ENCODE data around the gene ARAP1.

ARAP1 gene

DNA sequence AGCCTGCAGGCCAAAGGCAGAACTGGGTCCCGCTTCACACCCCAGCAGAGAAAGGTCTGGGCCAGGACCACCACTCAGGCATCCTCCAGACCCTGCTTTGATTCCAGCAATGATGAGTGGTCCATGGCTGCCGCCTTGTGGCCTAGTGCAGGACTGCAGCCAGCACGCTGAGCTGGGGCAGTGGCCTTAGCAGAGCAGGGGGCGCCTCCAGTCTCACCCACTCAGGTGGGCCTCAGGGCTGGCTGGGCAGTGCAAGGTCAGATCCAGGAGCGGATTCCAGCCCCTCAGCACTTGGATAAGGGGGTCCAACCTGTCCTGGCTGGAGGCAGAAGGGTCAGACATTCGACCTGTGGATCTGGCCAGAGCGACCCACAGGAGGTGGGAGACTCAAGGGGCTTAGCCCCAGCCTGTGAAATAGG, 68.4 kb downstream of the ARAP1 start:
- TF ChIP-seq, protein P1, sequence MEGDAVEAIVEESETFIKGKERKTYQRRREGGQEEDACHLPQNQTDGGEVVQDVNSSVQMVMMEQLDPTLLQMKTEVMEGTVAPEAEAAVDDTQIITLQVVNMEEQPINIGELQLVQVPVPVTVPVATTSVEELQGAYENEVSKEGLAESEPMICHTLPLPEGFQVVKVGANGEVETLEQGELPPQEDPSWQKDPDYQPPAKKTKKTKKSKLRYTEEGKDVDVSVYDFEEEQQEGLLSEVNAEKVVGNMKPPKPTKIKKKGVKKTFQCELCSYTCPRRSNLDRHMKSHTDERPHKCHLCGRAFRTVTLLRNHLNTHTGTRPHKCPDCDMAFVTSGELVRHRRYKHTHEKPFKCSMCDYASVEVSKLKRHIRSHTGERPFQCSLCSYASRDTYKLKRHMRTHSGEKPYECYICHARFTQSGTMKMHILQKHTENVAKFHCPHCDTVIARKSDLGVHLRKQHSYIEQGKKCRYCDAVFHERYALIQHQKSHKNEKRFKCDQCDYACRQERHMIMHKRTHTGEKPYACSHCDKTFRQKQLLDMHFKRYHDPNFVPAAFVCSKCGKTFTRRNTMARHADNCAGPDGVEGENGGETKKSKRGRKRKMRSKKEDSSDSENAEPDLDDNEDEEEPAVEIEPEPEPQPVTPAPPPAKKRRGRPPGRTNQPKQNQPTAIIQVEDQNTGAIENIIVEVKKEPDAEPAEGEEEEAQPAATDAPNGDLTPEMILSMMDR (IDR thresholded peaks at IDR 0.05; ENCODE audit: low read depth, low read length), result peak; percentile 98
- TF ChIP-seq, protein P2, sequence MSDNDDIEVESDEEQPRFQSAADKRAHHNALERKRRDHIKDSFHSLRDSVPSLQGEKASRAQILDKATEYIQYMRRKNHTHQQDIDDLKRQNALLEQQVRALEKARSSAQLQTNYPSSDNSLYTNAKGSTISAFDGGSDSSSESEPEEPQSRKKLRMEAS (IDR thresholded peaks at IDR 0.05; ENCODE audit: low read depth, low read length), result 0 out of 2 replicates have a peak, but pooled peaks have one; percentile 14
- TF ChIP-seq POLR2A (IDR thresholded peaks at IDR 0.05; ENCODE audit: extremely low read depth, insufficient read length), result no peak
- TF ChIP-seq MYC (IDR thresholded peaks at IDR 0.05; ENCODE audit: low read depth, low read length), result no peak
- H3K4me3 ChIP-seq (ENCODE audit: low read depth, low read length), result no peak overlapping the region
- DNase-seq (ENCODE audit: low read depth), result peak; percentile 65

DNA sequence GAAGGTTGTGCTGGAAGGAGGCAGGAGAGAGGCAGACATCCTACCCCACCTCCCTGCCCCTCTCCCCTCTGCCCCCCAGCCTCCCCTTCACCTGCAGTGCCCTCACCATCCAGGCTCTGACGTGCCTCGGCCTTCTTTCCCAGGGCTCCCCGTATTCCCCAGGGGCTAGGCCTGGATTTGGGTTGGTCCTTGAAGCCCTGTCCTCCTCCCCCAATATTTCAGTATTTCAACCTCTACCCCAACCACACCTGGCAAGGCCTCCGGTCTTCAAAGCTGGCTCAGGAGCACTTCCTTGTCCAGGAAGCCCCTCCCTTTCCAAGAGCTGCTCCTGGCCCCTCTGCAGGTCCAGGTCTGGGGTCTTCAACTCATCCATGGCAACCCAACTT, 69.4 kb downstream of the ARAP1 start:
- DNase-seq (ENCODE audit: low read depth), result no peak
- TF ChIP-seq, protein P2 (IDR thresholded peaks at IDR 0.05; ENCODE audit: low read depth, low read length), result no peak
- TF ChIP-seq, protein P1 (IDR thresholded peaks at IDR 0.05; ENCODE audit: low read depth, low read length), result no peak
- TF ChIP-seq MYC (IDR thresholded peaks at IDR 0.05; ENCODE audit: low read depth, low read length) (no peak), POLR2A (IDR thresholded peaks at IDR 0.05; ENCODE audit: extremely low read depth, insufficient read length) (no peak)
- no peak overlapping the region for H3K4me3 ChIP-seq (ENCODE audit: low read depth, low read length)

DNA sequence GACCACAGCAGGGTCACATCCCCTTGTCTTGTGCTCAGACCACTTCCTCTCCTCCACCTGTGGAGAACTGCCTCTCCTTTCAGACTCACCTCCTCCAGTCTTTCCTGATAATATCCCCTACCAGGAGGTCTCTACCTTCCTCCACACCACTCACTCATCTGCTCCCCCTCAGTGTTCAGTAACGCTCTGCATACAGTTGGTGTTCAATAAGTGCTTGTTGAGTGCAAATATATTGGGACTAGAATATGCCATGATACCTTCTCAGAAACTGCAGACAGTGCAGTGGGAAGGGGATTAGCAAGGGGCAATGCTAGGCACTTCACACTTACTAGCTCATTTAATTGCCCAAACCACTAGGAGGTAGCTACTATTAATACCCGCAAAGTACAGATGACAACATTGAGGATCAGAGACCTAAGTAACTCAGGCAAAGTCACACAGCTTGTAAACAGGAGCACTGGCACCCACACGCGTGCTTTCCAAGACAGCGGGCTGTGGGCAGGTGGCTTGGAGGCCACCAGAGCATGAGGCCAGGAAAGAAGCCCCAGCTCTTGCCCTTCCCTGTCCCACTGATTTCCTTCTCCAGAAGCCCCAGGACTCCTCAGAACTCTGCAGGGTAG, 69.9 kb downstream of the ARAP1 start:
- DNase-seq (ENCODE audit: low read depth), result no peak
- TF ChIP-seq, protein P2 (IDR thresholded peaks at IDR 0.05; ENCODE audit: low read depth, low read length), result no peak
- no peak for TF ChIP-seq MYC (IDR thresholded peaks at IDR 0.05; ENCODE audit: low read depth, low read length)
- TF ChIP-seq, protein P1 (IDR thresholded peaks at IDR 0.05; ENCODE audit: low read depth, low read length), result no peak
- TF ChIP-seq POLR2A (IDR thresholded peaks at IDR 0.05; ENCODE audit: extremely low read depth, insufficient read length), result no peak
- H3K4me3 ChIP-seq (ENCODE audit: low read depth, low read length), result no peak overlapping the region

DNA sequence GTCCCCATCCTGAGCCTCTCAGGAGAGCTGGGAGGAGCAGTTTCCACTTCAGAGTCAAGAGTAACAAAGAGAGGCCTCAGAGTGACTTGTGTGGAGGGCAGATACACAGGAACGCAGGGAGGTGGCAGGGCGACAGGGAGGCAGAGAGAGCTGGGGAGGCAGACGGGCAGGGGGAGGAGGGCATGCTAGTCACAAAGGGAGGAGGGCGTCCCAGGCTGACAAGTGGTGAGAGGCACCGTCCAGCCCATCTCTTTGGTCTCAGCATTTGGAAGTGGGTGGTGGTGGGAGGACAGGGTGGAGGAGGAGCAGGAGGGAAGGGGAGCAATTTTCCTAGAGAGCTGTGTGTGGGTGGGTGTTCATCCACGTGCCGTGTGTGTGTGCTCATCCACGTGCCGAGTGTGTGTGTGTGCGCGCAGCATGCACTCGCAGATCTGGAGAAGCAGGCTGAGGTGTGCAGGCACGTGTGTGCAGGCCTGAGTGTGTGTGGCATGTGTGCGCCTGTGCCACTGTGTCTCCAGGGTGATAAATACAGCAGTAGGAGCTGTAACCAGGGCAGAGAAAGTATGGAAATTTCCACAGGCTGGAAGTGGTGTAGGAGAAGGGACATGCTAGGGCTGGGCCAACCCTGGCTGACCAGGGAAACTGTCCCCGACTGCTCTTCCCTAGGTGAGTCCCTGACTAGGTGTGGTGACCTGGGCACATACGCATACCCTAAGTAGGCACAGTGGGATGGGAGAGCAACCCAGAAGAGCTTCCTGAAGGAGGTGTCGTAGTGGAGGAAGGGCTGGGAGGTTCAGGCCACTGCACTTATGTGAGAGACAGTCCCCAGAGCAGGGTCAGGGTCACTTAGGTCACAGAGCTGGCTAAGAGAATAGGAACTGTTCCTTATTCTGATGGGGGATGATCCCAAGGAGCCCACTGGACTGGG, 70.7 kb downstream of the ARAP1 start:
- TF ChIP-seq POLR2A (IDR thresholded peaks at IDR 0.05; ENCODE audit: extremely low read depth, insufficient read length) (no peak), MYC (IDR thresholded peaks at IDR 0.05; ENCODE audit: low read depth, low read length) (no peak)
- TF ChIP-seq, protein P1 (IDR thresholded peaks at IDR 0.05; ENCODE audit: low read depth, low read length), result no peak
- TF ChIP-seq, protein P2 (IDR thresholded peaks at IDR 0.05; ENCODE audit: low read depth, low read length), result no peak

DNA sequence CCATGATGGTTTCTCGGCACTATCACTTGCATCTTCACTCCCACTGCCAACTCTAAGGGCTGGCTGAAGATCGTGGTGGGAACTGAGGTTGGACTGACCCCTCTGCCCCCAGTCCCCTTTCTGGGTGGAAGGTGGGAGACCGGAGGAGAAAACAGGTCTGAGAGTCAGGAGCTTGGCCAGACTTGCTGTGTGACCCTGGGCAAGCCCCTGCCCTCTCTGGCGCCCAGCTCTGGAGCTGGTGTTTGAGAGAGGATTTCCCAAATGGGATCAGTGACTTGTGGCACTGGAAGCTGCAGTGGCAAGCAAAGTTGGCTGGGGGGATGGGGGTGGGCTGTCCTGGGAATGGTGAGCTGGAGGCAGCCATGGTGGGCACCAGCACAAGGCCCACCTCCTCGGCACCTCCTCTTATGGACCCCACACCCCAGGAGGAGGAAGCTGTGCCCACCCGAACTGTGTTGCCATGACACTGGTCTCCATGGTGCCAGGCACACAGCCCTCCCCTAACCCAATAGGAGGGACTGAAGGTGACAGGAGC, 71.5 kb downstream of the ARAP1 start:
- no peak for DNase-seq (ENCODE audit: low read depth)
- no peak overlapping the region for H3K4me3 ChIP-seq (ENCODE audit: low read depth, low read length)
- TF ChIP-seq POLR2A (IDR thresholded peaks at IDR 0.05; ENCODE audit: extremely low read depth, insufficient read length) (no peak), MYC (IDR thresholded peaks at IDR 0.05; ENCODE audit: low read depth, low read length) (no peak)
- TF ChIP-seq, protein P2 (IDR thresholded peaks at IDR 0.05; ENCODE audit: low read depth, low read length), result no peak
- TF ChIP-seq, protein P1 (IDR thresholded peaks at IDR 0.05; ENCODE audit: low read depth, low read length), result no peak

More for the DNA sequence above, 70.7 kb downstream of the ARAP1 start:
- no peak overlapping the region for H3K4me3 ChIP-seq (ENCODE audit: low read depth, low read length)
- DNase-seq (ENCODE audit: low read depth), result peak; percentile 20
